HepG2 (cell line): ENCODE data around the gene DOLK. TPM values are rescaled to one million over a fixed set of nuclear protein-coding genes. Genes with fewer than 3 reads are reported as not detected.

ENCODE experiments used
- DPF2 ChIP-seq: sonication (generic); formaldehyde crosslinking; IDR thresholded peaks from 2 replicates; pipeline ENCODE4 v1.4.0; 2020; ENCODE audit warnings: mild to moderate bottlenecking, low read depth, missing genetic modification reagents, borderline replicate concordance
- HMG20B ChIP-seq: conservative IDR thresholded peaks from 2 replicates; pipeline ENCODE4 v1.6.1; 2016; ENCODE audit warnings: missing genetic modification reagents, missing compliant biosample characterization
- PTBP1 ChIP-seq: fragments of 200-400 bp; formaldehyde crosslinking; IDR thresholded peaks from 2 replicates; pipeline ENCODE4 v1.6.1; 2018; ENCODE audit warnings: low read length, low read depth; ENCODE audit not compliant: poor library complexity, severe bottlenecking
- SP2 ChIP-seq: sonication (generic); formaldehyde crosslinking; IDR thresholded peaks from 2 replicates; pipeline ENCODE4 v1.5.1; 2020; ENCODE audit warnings: mild to moderate bottlenecking, missing genetic modification reagents
- SRSF9 ChIP-seq: fragments of 200-400 bp; formaldehyde crosslinking; IDR thresholded peaks from 2 replicates; pipeline ENCODE4 v1.6.1; 2018; ENCODE audit warnings: borderline replicate concordance, mild to moderate bottlenecking, low read depth, low read length; ENCODE audit not compliant: insufficient read depth, poor library complexity, severe bottlenecking
- polyA plus RNA-seq, 8 experiments: library from polyadenylated mRNA; depleted of rRNA in 3 of 8; stranded (reverse) in 7 of 8; unstranded in 1 of 8; fragments of >200 nt; fragmentation: Illumina TruSeq in 4 of 8; extraction: Trizol in 4 of 8; gene quantifications; 2 replicates each; pipeline versions ENCODE4 v1.2.1 to v1.2.3, GENCODE V29; 2011 to 2016; ENCODE audit warnings: low read depth in 4 of 8, missing spikeins in 1 of 8, mixed read lengths in 1 of 8; ENCODE audit not compliant: insufficient read depth in 1 of 8
- total RNA-seq, 5 experiments: library from RNA; depleted of rRNA; stranded (reverse); fragments of >200 nt; fragmentation: Illumina TruSeq; extraction: Trizol; gene quantifications; 2 replicates each; pipeline ENCODE4 v1.2.3, GENCODE V29; 2016; ENCODE audit warnings: low read depth in 1 of 5
- TF ChIP-seq, protein P1 (sequence below): sonication (generic); formaldehyde crosslinking; conservative IDR thresholded peaks from 2 replicates; pipeline ENCODE4 v1.4.0; 2020; ENCODE audit warnings: mild to moderate bottlenecking, missing genetic modification reagents, moderate library complexity
- TF ChIP-seq, protein P2 (sequence below): sonication (generic); formaldehyde crosslinking; IDR thresholded peaks from 2 replicates; pipeline ENCODE4 v1.5.0; 2020; ENCODE audit warnings: mild to moderate bottlenecking, missing genetic modification reagents
- TF ChIP-seq, protein P3 (sequence below): sonication (generic); formaldehyde crosslinking; IDR thresholded peaks from 2 replicates; pipeline ENCODE4 v1.5.1; 2020; ENCODE audit warnings: mild to moderate bottlenecking, moderate library complexity, missing genetic modification reagents
- TF ChIP-seq, protein P4 (sequence below): sonication (generic); formaldehyde crosslinking; IDR thresholded peaks from 2 replicates; pipeline ENCODE4 v1.8.1; 2023; ENCODE audit warnings: mild to moderate bottlenecking, missing genetic modification reagents, borderline replicate concordance
- TF ChIP-seq, protein P5 (sequence below): sonication (generic); formaldehyde crosslinking; IDR thresholded peaks from 2 replicates; pipeline ENCODE4 v1.8.1; 2023; ENCODE audit warnings: mild to moderate bottlenecking, inconsistent platforms, moderate library complexity, missing genetic modification reagents, borderline replicate concordance
- TF ChIP-seq, protein P6 (sequence below): sonication (generic); formaldehyde crosslinking; IDR thresholded peaks from 2 replicates; pipeline ENCODE4 v1.4.0; 2020; ENCODE audit warnings: mild to moderate bottlenecking, missing genetic modification reagents, borderline replicate concordance
- TF ChIP-seq, protein P7 (sequence below): IDR thresholded peaks from 2 replicates; pipeline ENCODE4 v1.6.1; 2018; ENCODE audit warnings: missing genetic modification reagents, mild to moderate bottlenecking, missing compliant biosample characterization

DOLK gene
- total and polyA plus RNA-seq, 2 of the 13 experiments (the other 11 are each of a cell fraction or from before 2014, with no cell fraction given): 15.4 to 18.7 TPM

DNA sequence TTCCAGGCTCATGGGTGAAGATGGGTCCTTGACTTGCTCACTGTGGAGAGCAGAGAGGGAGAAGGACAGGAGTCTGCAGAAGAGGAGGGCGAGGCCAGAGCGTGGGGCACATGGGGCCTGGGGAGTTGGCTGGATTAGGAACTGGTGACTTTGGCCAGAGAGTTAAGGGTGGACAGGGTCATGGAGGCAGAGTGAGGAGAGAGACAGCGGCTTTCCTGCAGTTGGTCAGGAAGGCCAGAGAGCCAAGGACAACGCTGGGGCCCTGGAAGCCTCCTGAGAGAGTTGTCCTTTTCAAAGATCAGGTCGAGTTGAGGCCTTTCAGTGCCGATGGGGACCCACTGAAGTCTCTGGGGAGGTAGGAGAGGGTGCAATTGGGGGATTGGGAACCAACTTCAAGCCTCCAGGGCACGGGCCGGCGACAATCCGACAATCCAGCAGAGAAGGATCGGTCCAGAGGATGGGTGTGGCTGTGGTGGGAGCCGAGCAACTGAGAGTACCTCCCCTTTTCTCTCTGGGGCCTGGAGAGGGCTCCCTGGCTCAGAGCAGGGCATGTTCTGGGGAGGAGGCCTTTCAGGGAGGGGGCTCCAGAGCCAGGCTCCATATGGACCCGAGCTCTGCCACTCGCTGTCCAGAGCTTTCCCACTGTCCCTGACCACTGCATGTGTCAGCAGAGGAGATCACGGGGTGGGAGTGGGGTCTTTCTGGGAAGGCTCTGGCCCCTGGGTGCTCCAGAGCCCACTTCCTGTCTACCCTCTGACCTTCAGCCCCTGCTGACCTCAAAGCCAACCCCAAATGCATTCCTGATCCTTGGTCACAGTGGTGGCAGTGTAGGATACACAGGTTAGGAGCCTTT, 34.1 kb downstream of the DOLK start (continued):
- TF ChIP-seq, protein P1, sequence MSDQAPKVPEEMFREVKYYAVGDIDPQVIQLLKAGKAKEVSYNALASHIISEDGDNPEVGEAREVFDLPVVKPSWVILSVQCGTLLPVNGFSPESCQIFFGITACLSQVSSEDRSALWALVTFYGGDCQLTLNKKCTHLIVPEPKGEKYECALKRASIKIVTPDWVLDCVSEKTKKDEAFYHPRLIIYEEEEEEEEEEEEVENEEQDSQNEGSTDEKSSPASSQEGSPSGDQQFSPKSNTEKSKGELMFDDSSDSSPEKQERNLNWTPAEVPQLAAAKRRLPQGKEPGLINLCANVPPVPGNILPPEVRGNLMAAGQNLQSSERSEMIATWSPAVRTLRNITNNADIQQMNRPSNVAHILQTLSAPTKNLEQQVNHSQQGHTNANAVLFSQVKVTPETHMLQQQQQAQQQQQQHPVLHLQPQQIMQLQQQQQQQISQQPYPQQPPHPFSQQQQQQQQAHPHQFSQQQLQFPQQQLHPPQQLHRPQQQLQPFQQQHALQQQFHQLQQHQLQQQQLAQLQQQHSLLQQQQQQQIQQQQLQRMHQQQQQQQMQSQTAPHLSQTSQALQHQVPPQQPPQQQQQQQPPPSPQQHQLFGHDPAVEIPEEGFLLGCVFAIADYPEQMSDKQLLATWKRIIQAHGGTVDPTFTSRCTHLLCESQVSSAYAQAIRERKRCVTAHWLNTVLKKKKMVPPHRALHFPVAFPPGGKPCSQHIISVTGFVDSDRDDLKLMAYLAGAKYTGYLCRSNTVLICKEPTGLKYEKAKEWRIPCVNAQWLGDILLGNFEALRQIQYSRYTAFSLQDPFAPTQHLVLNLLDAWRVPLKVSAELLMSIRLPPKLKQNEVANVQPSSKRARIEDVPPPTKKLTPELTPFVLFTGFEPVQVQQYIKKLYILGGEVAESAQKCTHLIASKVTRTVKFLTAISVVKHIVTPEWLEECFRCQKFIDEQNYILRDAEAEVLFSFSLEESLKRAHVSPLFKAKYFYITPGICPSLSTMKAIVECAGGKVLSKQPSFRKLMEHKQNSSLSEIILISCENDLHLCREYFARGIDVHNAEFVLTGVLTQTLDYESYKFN (CRISPR knock-in tag): peak; percentile 61
- TF ChIP-seq SRSF9 (no peak), HMG20B (CRISPR knock-in tag) (no peak), SP2 (CRISPR knock-in tag) (no peak), PTBP1 (no peak), DPF2 (CRISPR knock-in tag) (no peak)
- TF ChIP-seq, protein P2, sequence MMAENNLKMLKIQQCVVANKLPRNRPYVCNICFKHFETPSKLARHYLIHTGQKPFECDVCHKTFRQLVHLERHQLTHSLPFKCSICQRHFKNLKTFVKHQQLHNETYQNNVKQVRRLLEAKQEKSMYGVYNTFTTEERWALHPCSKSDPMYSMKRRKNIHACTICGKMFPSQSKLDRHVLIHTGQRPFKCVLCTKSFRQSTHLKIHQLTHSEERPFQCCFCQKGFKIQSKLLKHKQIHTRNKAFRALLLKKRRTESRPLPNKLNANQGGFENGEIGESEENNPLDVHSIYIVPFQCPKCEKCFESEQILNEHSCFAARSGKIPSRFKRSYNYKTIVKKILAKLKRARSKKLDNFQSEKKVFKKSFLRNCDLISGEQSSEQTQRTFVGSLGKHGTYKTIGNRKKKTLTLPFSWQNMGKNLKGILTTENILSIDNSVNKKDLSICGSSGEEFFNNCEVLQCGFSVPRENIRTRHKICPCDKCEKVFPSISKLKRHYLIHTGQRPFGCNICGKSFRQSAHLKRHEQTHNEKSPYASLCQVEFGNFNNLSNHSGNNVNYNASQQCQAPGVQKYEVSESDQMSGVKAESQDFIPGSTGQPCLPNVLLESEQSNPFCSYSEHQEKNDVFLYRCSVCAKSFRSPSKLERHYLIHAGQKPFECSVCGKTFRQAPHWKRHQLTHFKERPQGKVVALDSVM: no peak
- TF ChIP-seq, protein P3, sequence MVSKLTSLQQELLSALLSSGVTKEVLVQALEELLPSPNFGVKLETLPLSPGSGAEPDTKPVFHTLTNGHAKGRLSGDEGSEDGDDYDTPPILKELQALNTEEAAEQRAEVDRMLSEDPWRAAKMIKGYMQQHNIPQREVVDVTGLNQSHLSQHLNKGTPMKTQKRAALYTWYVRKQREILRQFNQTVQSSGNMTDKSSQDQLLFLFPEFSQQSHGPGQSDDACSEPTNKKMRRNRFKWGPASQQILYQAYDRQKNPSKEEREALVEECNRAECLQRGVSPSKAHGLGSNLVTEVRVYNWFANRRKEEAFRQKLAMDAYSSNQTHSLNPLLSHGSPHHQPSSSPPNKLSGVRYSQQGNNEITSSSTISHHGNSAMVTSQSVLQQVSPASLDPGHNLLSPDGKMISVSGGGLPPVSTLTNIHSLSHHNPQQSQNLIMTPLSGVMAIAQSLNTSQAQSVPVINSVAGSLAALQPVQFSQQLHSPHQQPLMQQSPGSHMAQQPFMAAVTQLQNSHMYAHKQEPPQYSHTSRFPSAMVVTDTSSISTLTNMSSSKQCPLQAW (CRISPR knock-in tag): 0 out of 2 replicates have a peak, but pooled peaks have one; percentile 20
- TF ChIP-seq, protein P4, sequence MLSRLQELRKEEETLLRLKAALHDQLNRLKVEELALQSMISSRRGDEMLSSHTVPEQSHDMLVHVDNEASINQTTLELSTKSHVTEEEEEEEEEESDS: no peak
- TF ChIP-seq, protein P5, sequence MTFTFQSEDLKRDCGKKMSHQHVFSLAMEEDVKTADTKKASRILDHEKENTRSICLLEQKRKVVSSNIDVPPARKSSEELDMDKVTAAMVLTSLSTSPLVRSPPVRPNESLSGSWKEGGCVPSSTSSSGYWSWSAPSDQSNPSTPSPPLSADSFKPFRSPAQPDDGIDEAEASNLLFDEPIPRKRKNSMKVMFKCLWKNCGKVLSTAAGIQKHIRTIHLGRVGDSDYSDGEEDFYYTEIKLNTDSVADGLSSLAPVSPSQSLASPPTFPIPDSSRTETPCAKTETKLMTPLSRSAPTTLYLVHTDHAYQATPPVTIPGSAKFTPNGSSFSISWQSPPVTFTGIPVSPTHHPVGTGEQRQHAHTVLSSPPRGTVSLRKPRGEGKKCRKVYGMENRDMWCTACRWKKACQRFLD (CRISPR knock-in tag): no peak
- TF ChIP-seq, protein P6, sequence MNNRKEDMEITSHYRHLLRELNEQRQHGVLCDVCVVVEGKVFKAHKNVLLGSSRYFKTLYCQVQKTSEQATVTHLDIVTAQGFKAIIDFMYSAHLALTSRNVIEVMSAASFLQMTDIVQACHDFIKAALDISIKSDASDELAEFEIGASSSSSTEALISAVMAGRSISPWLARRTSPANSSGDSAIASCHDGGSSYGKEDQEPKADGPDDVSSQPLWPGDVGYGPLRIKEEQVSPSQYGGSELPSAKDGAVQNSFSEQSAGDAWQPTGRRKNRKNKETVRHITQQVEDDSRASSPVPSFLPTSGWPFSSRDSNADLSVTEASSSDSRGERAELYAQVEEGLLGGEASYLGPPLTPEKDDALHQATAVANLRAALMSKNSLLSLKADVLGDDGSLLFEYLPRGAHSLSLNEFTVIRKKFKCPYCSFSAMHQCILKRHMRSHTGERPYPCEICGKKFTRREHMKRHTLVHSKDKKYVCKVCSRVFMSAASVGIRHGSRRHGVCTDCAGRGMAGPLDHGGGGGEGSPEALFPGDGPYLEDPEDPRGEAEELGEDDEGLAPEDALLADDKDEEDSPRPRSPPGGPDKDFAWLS (CRISPR knock-in tag): no peak
- TF ChIP-seq, protein P7, sequence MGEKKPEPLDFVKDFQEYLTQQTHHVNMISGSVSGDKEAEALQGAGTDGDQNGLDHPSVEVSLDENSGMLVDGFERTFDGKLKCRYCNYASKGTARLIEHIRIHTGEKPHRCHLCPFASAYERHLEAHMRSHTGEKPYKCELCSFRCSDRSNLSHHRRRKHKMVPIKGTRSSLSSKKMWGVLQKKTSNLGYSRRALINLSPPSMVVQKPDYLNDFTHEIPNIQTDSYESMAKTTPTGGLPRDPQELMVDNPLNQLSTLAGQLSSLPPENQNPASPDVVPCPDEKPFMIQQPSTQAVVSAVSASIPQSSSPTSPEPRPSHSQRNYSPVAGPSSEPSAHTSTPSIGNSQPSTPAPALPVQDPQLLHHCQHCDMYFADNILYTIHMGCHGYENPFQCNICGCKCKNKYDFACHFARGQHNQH (CRISPR knock-in tag): 0 out of 2 replicates have a peak, but pooled peaks have one; percentile 27
